NCI-H1092 treated with DMSO at 0.1 percent for 48 hours (cell line): ENCODE results near the gene RALGPS1.

Experiments
- DNase-seq: peaks from one replicate; lab custom pipeline; 2025; lab: John Stamatoyannopoulos, UW

The RALGPS1 gene

DNA sequence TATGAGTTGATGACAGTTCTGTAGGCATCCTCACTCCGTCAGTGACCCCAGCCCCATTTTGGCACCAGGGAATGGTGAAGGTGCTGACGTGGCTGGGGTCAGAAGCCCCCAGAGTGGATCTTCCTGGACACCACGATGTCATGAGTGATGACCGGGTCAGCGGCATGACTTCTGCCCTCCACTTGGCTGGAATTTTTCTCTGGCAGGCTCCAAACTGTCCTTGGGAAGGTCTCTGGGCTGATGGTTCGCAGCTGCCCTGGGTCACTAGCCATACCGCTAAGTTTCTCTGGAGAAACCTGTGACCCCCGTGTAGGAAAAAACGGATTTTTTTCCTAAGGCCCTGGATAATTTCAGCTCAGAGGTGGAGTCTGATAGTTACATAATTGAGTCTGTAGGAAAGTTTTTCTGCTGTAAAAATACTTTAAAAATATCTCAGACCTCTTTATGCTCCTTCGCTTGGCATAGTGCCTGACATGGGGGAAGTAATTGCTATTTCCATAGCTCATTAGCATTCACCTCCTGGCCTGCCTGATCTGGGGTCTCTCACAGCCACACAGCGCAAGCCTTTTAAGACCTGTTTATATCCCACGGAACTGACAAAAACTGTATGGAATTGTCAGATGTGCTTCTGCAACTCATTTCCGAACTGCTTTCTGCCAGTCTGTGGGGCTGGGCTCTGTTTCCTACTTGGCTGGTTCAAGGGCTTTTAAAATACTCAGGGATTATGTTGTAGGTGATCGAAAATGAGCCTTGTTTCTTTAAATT is 138.7 kb downstream of the RALGPS1 start:
- no peak for DNase-seq

GRCh38 chr9:127053960-127054359 is 139.4 kb downstream of the RALGPS1 start:
- DNase-seq: no peak

- DNase-seq: no peak
Observed at GRCh38 chr9:127055745-127056402, 141.3 kb downstream of the RALGPS1 start.

- no peak for DNase-seq
Observed at GRCh38 chr9:127056446-127056845, 141.9 kb downstream of the RALGPS1 start.

GRCh38 chr9:127058011-127058644 is 143.5 kb downstream of the RALGPS1 start:
- no peak for DNase-seq

- no peak for DNase-seq
Observed at GRCh38 chr9:127058645-127059021, 144.1 kb downstream of the RALGPS1 start.

- DNase-seq: no peak
Observed at GRCh38 chr9:127059030-127059429, 144.4 kb downstream of the RALGPS1 start.

DNA sequence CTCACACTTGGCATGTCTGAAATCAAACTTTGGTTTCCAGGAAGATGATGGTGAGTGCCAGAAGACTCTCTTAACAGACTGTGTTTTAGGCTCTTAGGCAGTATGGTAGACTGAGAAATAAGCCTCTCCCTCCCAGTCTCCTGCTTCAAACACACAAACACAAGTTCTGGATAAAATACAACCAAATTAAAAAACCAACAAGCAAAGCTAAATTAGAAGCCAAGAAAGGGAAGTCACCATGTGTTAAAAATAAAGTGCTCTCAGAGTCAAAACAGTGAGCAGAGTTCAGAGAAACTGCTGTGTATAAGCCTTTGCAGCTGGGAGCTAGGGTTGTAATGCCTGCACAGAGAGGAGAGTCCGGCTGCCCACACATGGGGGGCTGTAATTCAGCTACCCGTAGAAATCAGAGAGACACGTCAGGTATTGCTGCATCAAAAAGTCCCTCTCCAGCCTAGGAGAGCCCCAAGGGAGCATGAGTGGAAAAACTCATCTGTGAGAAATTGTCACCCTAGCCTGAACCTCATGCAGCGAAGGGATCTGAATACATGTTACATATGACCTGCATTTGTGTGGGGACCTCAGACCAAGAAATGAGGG is 145.3 kb downstream of the RALGPS1 start:
- DNase-seq: no peak

DNA sequence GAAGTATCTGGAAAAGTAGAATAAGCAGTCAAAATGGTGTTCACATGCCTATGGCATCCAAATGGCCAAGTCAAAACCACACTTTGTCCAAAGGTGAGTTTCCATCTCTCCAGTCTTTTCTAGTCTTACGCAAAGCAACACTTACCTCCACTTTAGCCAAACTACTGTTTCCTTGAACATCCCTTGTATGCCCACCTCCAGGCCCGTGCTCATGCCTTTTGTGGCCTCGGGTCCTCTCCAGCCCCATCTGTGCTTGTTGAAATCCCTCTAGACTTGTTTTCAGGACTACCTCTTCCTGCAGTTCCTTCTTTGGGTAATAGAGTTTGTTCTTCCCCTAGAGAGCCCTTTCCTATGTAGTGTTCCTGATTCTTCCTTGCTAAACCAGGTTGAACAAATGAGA is 146.8 kb downstream of the RALGPS1 start:
- peak; percentile 1 for DNase-seq

DNA sequence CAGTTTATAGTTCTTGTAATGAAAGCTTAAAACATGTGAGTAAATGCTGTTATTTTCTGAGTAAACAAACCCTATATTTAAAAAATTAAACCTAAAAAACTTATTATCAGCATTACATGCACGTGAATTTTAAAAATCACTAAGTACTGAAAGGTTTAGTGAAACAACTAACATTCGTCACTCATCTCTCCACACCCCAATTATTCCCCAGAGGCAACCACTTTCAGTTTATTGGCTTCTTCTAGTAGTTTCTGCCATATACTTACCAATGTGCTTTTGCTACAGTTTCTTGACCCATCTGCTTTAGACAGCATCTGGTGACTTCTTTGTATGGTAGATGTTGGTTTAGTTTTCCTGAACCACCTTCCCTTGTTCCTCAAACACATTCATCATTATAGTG is 149.8 kb downstream of the RALGPS1 start:
- no peak for DNase-seq

GRCh38 chr9:127065592-127065991 is 151.0 kb downstream of the RALGPS1 start:
- no peak for DNase-seq

DNA sequence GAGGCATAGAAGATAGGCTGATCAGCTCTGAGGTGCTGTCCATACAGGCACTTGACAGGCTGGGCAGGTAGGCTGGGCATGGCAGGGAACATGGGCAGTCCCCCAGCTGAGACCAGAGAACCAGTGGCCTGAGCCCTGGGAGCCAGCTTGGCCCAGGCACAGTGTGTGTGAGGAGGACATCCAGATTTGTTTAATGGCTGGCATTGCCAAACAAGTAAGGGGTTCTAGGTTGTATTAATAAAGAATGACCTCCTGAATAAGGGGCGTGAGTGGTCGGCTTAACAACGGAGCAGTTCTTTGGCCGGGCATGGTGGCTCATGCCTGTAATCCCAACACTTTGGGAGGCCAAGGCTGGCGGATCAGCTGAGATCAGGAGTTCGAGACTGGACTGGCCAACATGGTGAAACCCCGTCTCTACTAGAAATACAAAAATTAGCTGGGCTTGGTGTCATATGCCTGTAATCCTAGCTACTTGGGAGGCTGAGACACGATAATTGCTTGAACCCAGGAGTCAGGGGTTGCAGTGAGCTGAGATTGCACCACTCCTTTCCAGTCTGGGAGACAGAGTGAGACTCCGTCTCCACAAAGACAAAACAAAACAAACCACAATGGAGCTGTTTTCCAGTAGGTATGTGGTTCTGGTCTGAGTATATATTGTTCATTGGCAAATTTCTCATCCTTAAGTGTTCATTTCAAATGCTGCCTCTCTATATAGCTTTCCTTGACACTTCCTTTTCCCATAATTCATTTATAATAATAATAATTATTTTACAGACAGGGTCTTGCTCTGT is 151.7 kb downstream of the RALGPS1 start:
- no peak for DNase-seq

- DNase-seq: no peak
Observed at GRCh38 chr9:127066851-127067136, 152.2 kb downstream of the RALGPS1 start.

DNA sequence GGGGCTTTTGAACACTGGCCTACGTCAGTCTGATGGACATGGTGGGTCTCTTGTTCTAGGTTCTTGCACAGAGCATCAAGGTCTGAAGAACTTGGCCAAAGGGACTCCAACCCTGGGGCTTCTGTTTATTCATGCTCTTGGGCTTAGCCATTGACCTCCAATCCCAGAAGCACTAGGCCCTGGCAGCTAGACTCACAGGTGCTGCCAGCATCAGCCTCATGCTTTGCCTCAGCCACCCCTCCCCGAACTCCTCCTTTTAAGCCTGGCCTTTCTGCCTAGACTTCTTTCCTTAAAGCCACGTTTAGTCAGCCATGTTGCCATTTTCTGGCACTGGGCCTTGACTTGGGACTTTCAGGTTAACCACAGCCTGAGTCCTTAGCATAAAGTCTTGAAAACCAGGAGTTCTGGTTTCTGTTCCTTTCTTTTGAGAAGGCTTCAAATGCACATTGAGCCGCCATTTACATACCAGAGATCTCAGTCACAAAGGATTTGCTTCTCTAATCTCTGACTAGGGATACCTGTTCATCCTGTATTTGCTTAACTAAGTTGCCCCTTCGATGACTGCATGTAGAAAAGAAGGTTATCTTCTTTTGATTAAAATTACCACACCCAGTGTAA is 153.1 kb downstream of the RALGPS1 start:
- no peak for DNase-seq

DNA sequence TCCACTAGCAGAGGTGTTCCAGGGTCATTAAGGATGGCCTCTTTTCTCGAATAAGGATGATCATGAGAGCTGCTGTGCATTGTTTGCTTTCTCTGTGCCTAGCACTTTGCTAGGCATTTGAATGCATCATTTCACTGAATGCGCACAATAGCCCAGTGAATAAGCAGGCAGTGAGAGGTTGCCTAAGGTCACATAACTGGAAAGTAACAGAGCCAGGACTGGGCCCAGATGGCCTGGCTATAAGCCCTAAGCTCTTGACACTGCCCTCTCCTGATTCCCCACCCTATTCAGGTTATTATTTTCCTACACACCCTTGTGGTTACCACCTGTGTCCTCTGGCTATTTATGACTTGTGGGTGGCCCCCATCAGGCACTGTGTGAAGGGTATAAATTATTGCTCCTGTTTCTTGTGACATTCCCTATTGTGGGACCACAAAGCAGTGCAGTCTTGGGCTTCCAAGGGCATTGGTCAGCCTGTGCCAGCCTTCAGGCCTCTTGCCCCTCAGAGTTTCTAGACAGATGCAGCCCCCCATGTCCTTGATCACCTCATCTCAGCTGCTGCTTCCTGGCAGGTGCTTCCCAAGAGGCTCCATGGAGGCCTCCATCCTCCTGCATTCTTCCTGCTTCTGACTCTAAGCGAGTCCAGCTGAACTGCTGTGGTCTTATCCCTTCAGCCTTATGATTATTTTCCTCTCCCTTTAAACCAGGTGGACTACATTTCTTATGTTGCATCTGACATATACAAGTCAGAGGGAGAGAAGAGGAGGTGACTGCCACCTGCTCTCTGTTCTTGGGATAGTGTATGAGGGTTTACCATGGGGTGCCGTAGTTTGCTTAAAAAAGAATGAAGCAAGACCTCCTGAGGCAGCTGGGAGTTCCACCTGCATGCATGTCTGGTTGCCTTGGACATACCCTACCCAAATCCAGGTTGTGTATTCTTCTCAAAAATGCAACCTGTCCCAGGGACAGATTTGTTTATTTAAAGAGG is 160.3 kb downstream of the RALGPS1 start:
- DNase-seq: no peak

DNA sequence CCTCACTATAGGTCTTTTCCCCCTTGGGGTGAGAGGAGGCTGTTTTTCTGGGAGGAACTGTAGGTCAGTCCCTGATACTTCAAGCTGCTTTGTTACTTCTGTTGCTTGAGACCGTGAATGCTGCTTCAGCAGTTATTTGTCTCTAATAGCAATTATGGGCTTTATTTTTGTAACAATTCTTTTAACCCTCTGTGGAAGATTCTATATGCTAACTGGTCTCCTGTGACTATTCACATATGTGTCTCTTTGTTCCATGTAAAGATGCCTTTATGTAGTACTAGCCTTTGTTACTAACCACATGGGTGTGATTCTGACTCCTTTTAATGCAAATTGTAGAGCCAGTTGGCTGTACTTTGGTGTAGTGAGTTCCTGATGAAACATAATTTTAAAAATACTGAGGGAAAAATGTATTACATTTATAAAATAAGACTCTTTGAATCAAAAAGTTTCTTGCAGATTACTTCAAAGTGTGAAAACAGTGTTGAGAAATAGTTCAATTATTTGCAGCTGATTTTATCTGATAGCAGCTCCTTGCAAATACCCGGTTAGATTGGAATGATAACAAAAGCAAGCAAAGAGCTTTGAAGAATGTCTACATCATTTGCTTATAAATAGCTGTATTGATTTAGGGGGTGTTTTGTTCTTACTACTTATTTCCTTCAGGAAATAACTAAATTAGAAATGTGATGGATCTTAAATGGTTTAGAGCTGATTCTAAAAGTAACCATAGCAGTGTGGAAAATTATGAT is 161.2 kb downstream of the RALGPS1 start:
- DNase-seq: no peak

- DNase-seq: no peak
Observed at GRCh38 chr9:127076860-127077643, 162.5 kb downstream of the RALGPS1 start.

- DNase-seq: no peak
Observed at GRCh38 chr9:127077644-127077946, 163.0 kb downstream of the RALGPS1 start.

GRCh38 chr9:127078336-127078735 is 163.8 kb downstream of the RALGPS1 start:
- no peak for DNase-seq
